ENCODE results near the gene IL2RA.
A peak's percentile ranks its signal among the peaks of the same experiment; 100 is the strongest.

The IL2RA gene

GRCh38 chr10:6058682-6059475 is 3.3 kb downstream of the IL2RA start:
- Histone ChIP-seq H3K4me3 (ENCODE audit: low read depth, low read length) (no peak overlapping the region), H3K79me2 (ENCODE audit: control insufficient read depth, insufficient read depth, low read length, unreplicated experiment) (no peaks in the 10 kb centered on the region), H2AFZ (ENCODE audit: low read length, unreplicated experiment) (no peak overlapping the region), H3K36me3 (ENCODE audit: insufficient read depth, low read length) (no peaks in the 10 kb centered on the region), H3K27me3 (ENCODE audit: insufficient read depth, low read length) (peaks cover 41% of the 10 kb centered on the region), H3K27ac (ENCODE audit: low read depth, low read length) (no peak overlapping the region), H3K4me1 (ENCODE audit: control insufficient read depth, insufficient read depth, low read length, unreplicated experiment) (no peaks in the 10 kb centered on the region)

GRCh38 chr10:6056411-6057135 is 5.6 kb downstream of the IL2RA start:
- Histone ChIP-seq H3K36me3 (ENCODE audit: insufficient read depth, low read length) (no peaks in the 10 kb centered on the region), H3K27me3 (ENCODE audit: insufficient read depth, low read length) (peaks cover 41% of the 10 kb centered on the region)

GRCh38 chr10:6055929-6056328 is 6.2 kb downstream of the IL2RA start:
- Histone ChIP-seq H3K4me1 (ENCODE audit: control insufficient read depth, insufficient read depth, low read length, unreplicated experiment) (no peaks in the 10 kb centered on the region), H2AFZ (ENCODE audit: low read length, unreplicated experiment) (no peak overlapping the region), H3K79me2 (ENCODE audit: control insufficient read depth, insufficient read depth, low read length, unreplicated experiment) (no peaks in the 10 kb centered on the region), H3K27me3 (ENCODE audit: insufficient read depth, low read length) (peaks cover 41% of the 10 kb centered on the region), H3K36me3 (ENCODE audit: insufficient read depth, low read length) (no peaks in the 10 kb centered on the region), H3K27ac (ENCODE audit: low read depth, low read length) (no peak overlapping the region), H3K4me3 (ENCODE audit: low read depth, low read length) (no peak overlapping the region)

More at GRCh38 chr10:6056411-6057135, 5.6 kb downstream of the IL2RA start:
- Histone ChIP-seq H3K4me3 (ENCODE audit: low read depth, low read length) (no peak overlapping the region), H3K79me2 (ENCODE audit: control insufficient read depth, insufficient read depth, low read length, unreplicated experiment) (no peaks in the 10 kb centered on the region), H3K27ac (ENCODE audit: low read depth, low read length) (no peak overlapping the region), H2AFZ (ENCODE audit: low read length, unreplicated experiment) (no peak overlapping the region), H3K4me1 (ENCODE audit: control insufficient read depth, insufficient read depth, low read length, unreplicated experiment) (no peaks in the 10 kb centered on the region)

GRCh38 chr10:6054884-6055283 is 7.3 kb downstream of the IL2RA start:
- no peaks in the 10 kb centered on the region for H3K4me1 ChIP-seq (ENCODE audit: control insufficient read depth, insufficient read depth, low read length, unreplicated experiment)
- H3K79me2 ChIP-seq (ENCODE audit: control insufficient read depth, insufficient read depth, low read length, unreplicated experiment), result no peaks in the 10 kb centered on the region
- H3K4me3 ChIP-seq (ENCODE audit: low read depth, low read length), result no peak overlapping the region
- H3K27ac ChIP-seq (ENCODE audit: low read depth, low read length), result no peak overlapping the region
- peaks cover 38% of the 10 kb centered on the region for H3K27me3 ChIP-seq (ENCODE audit: insufficient read depth, low read length)
- no peak overlapping the region for H2AFZ ChIP-seq (ENCODE audit: low read length, unreplicated experiment)
- H3K36me3 ChIP-seq (ENCODE audit: insufficient read depth, low read length), result no peaks in the 10 kb centered on the region

- Histone ChIP-seq H3K27ac (ENCODE audit: low read depth, low read length) (no peak overlapping the region), H3K36me3 (ENCODE audit: insufficient read depth, low read length) (no peaks in the 10 kb centered on the region), H3K79me2 (ENCODE audit: control insufficient read depth, insufficient read depth, low read length, unreplicated experiment) (no peaks in the 10 kb centered on the region), H2AFZ (ENCODE audit: low read length, unreplicated experiment) (no peak overlapping the region), H3K4me3 (ENCODE audit: low read depth, low read length) (no peak overlapping the region), H3K4me1 (ENCODE audit: control insufficient read depth, insufficient read depth, low read length, unreplicated experiment) (no peaks in the 10 kb centered on the region), H3K27me3 (ENCODE audit: insufficient read depth, low read length) (peaks cover 29% of the 10 kb centered on the region)
Measured at GRCh38 chr10:6053816-6054631, 8.1 kb downstream of the IL2RA start.

- Histone ChIP-seq H3K4me1 (ENCODE audit: control insufficient read depth, insufficient read depth, low read length, unreplicated experiment) (no peaks in the 10 kb centered on the region), H2AFZ (ENCODE audit: low read length, unreplicated experiment) (no peak overlapping the region), H3K27ac (ENCODE audit: low read depth, low read length) (no peak overlapping the region), H3K4me3 (ENCODE audit: low read depth, low read length) (no peak overlapping the region), H3K36me3 (ENCODE audit: insufficient read depth, low read length) (no peaks in the 10 kb centered on the region), H3K79me2 (ENCODE audit: control insufficient read depth, insufficient read depth, low read length, unreplicated experiment) (no peaks in the 10 kb centered on the region), H3K27me3 (ENCODE audit: insufficient read depth, low read length) (peaks cover 22% of the 10 kb centered on the region)
Measured at GRCh38 chr10:6053303-6053702, 8.9 kb downstream of the IL2RA start.

- H2AFZ ChIP-seq (ENCODE audit: low read length, unreplicated experiment), result no peak overlapping the region
- H3K79me2 ChIP-seq (ENCODE audit: control insufficient read depth, insufficient read depth, low read length, unreplicated experiment), result no peaks in the 10 kb centered on the region
- H3K27me3 ChIP-seq (ENCODE audit: insufficient read depth, low read length), result peaks cover 16% of the 10 kb centered on the region
- H3K36me3 ChIP-seq (ENCODE audit: insufficient read depth, low read length), result no peaks in the 10 kb centered on the region
- H3K4me1 ChIP-seq (ENCODE audit: control insufficient read depth, insufficient read depth, low read length, unreplicated experiment), result no peaks in the 10 kb centered on the region
- H3K27ac ChIP-seq (ENCODE audit: low read depth, low read length), result no peak overlapping the region
- no peak overlapping the region for H3K4me3 ChIP-seq (ENCODE audit: low read depth, low read length)
Measured at GRCh38 chr10:6052247-6053221, 9.6 kb downstream of the IL2RA start.

- H3K4me1 ChIP-seq (ENCODE audit: control insufficient read depth, insufficient read depth, low read length, unreplicated experiment), result no peaks in the 10 kb centered on the region
- peak overlapping the region; percentile 69 for H3K4me3 ChIP-seq (ENCODE audit: low read depth, low read length)
- peak overlapping the region; percentile 52 for H2AFZ ChIP-seq (ENCODE audit: low read length, unreplicated experiment)
- H3K36me3 ChIP-seq (ENCODE audit: insufficient read depth, low read length), result no peaks in the 10 kb centered on the region
- H3K27me3 ChIP-seq (ENCODE audit: insufficient read depth, low read length), result peaks cover 21% of the 10 kb centered on the region
- H3K27ac ChIP-seq (ENCODE audit: low read depth, low read length), result peak overlapping the region; percentile 38
- H3K79me2 ChIP-seq (ENCODE audit: control insufficient read depth, insufficient read depth, low read length, unreplicated experiment), result no peaks in the 10 kb centered on the region
Measured at GRCh38 chr10:6050801-6051445, 11.2 kb downstream of the IL2RA start.

- Histone ChIP-seq H3K4me1 (ENCODE audit: control insufficient read depth, insufficient read depth, low read length, unreplicated experiment) (no peaks in the 10 kb centered on the region), H3K27ac (ENCODE audit: low read depth, low read length) (no peak overlapping the region), H3K4me3 (ENCODE audit: low read depth, low read length) (no peak overlapping the region), H3K79me2 (ENCODE audit: control insufficient read depth, insufficient read depth, low read length, unreplicated experiment) (no peaks in the 10 kb centered on the region), H2AFZ (ENCODE audit: low read length, unreplicated experiment) (no peak overlapping the region), H3K27me3 (ENCODE audit: insufficient read depth, low read length) (peaks cover 33% of the 10 kb centered on the region), H3K36me3 (ENCODE audit: insufficient read depth, low read length) (no peaks in the 10 kb centered on the region)
Measured at GRCh38 chr10:6049031-6049400, 13.2 kb downstream of the IL2RA start.

Measured in ACC112 (cell line).